Hindlimb muscle (tissue), 1 donor: Measurements from ENCODE around the gene OR2S2. TPM values are rescaled to one million over a fixed set of nuclear protein-coding genes. Genes with fewer than 3 reads are reported as not detected.
"Not testable (repeated sequence)": the region's sequence is repeated elsewhere in the genome, so short reads cannot be mapped to it uniquely, and the experiment has no call there.

ENCODE experiments used
- DNase-seq: peaks from one replicate; pipeline ENCODE4 v3.0.0-alpha.2; 2013
- polyA plus RNA-seq: library from polyadenylated mRNA; unstranded; fragments of 120-200 nt; gene quantifications from one replicate; pipeline ENCODE4 v1.2.1, GENCODE V29; 2013; ENCODE audit not compliant: insufficient read length

Gene OR2S2
- not detected for polyA plus RNA-seq

GRCh38 chr9:35958104-35958837, at the start of gene OR2S2:
OR2S2 (minus strand) TSS chr9:35958154; CDS start chr9:35958098, 56 bp downstream.
- no peak for DNase-seq

GRCh38 chr9:36007316-36007708, 49.4 kb upstream of the OR2S2 start:
- no peak for DNase-seq

- DNase-seq: no peak
Observed at GRCh38 chr9:36006549-36007315, 48.8 kb upstream of the OR2S2 start.

GRCh38 chr9:36005891-36006290, 47.9 kb upstream of the OR2S2 start:
- DNase-seq: no peak

GRCh38 chr9:35998333-35998732, 40.4 kb upstream of the OR2S2 start:
- no peak for DNase-seq

GRCh38 chr9:35997016-35997415, 39.1 kb upstream of the OR2S2 start:
- DNase-seq: not testable (repeated sequence)

GRCh38 chr9:35996358-35996970, 38.5 kb upstream of the OR2S2 start:
- DNase-seq: no peak

- no peak for DNase-seq
Observed at GRCh38 chr9:35994959-35995358, 37.0 kb upstream of the OR2S2 start.

GRCh38 chr9:35993976-35994720, 36.2 kb upstream of the OR2S2 start:
- no peak for DNase-seq

- not testable (repeated sequence) for DNase-seq
Observed at GRCh38 chr9:35993136-35993535, 35.2 kb upstream of the OR2S2 start.

GRCh38 chr9:35990155-35990554, 32.2 kb upstream of the OR2S2 start:
- no peak for DNase-seq

GRCh38 chr9:35984021-35984420, 26.1 kb upstream of the OR2S2 start:
- DNase-seq: no peak

- peak; percentile 3 for DNase-seq
Observed at GRCh38 chr9:35981699-35982098, 23.7 kb upstream of the OR2S2 start.

GRCh38 chr9:35980289-35981011, 22.5 kb upstream of the OR2S2 start:
- no peak for DNase-seq

- no peak for DNase-seq
Observed at GRCh38 chr9:35978792-35979191, 20.8 kb upstream of the OR2S2 start.

- DNase-seq: no peak
Observed at GRCh38 chr9:35976726-35977125, 18.8 kb upstream of the OR2S2 start.

- no peak for DNase-seq
Observed at GRCh38 chr9:35974800-35975199, 16.8 kb upstream of the OR2S2 start.

GRCh38 chr9:35972093-35972492, 14.1 kb upstream of the OR2S2 start:
- DNase-seq: peak; percentile 7

GRCh38 chr9:35967042-35967441, 9.1 kb upstream of the OR2S2 start:
- no peak for DNase-seq

- DNase-seq: no peak
Observed at GRCh38 chr9:35966433-35966832, 8.5 kb upstream of the OR2S2 start.

- no peak for DNase-seq
Observed at GRCh38 chr9:35965011-35965410, 7.1 kb upstream of the OR2S2 start.
